ENCODE results near the gene AMFR.
A peak's percentile ranks its signal among the peaks of the same experiment; 100 is the strongest.

The AMFR gene

GRCh38 chr16:56451753-56452689 lies 26.7 kb upstream of the AMFR start:
- H2AFZ ChIP-seq, result peak overlapping the region; percentile 95
- no peak for TF ChIP-seq CTCF (IDR thresholded peaks at IDR 0.05)
- H3K4me1 ChIP-seq, result peaks cover 9% of the 10 kb centered on the region
- H3K9me3 ChIP-seq (ENCODE audit: control insufficient read depth, low read length), result no peaks in the 10 kb centered on the region
- no peaks in the 10 kb centered on the region for H3K36me3 ChIP-seq (ENCODE audit: control insufficient read depth, insufficient read depth, low read length)
- H3K79me2 ChIP-seq, result peaks cover 32% of the 10 kb centered on the region
- peak overlapping the region; percentile 79 for H3K4me3 ChIP-seq (ENCODE audit: low read depth, low read length)
- H3K4me2 ChIP-seq (ENCODE audit: low read length), result peak overlapping the region; percentile 83
- peak overlapping the region; percentile 91 for H3K9ac ChIP-seq
- peak overlapping the region; percentile 82 for H3K27ac ChIP-seq
- no peaks in the 10 kb centered on the region for H3K27me3 ChIP-seq (ENCODE audit: control insufficient read depth, insufficient read depth, low read length)

- Histone ChIP-seq H3K4me1 (peaks cover 9% of the 10 kb centered on the region), H2AFZ (peak within 1 kb of the TSS; percentile 95), H3K4me3 (ENCODE audit: low read depth, low read length) (peak within 1 kb of the TSS; percentile 79), H3K79me2 (peaks cover 32% of the 10 kb centered on the region), H3K9ac (peak within 1 kb of the TSS; percentile 91), H3K36me3 (ENCODE audit: control insufficient read depth, insufficient read depth, low read length) (no peaks in the 10 kb centered on the region), H3K27me3 (ENCODE audit: control insufficient read depth, insufficient read depth, low read length) (no peaks in the 10 kb centered on the region), H3K27ac (peak within 1 kb of the TSS; percentile 82), H3K4me2 (ENCODE audit: low read length) (peak within 1 kb of the TSS; percentile 87), H3K9me3 (ENCODE audit: control insufficient read depth, low read length) (no peaks in the 10 kb centered on the region)
- no peak for TF ChIP-seq CTCF (IDR thresholded peaks at IDR 0.05)
Observed at GRCh38 chr16:56450986-56451752, 25.8 kb upstream of the AMFR start, which contains the start of the genes NUDT21 and OGFOD1. NUDT21 (minus strand) TSS chr16:56451332; CDS start chr16:56451202, 130 bp downstream. OGFOD1 (plus strand) TSS chr16:56451554; CDS start chr16:56451613, 59 bp downstream.

- no peak for TF ChIP-seq CTCF (IDR thresholded peaks at IDR 0.05)
- Histone ChIP-seq H3K9me3 (ENCODE audit: control insufficient read depth, low read length) (no peaks in the 10 kb centered on the region), H3K4me1 (peaks cover 9% of the 10 kb centered on the region), H3K79me2 (peaks cover 32% of the 10 kb centered on the region), H3K9ac (peak overlapping the region; percentile 91), H3K4me2 (ENCODE audit: low read length) (peak overlapping the region; percentile 87), H2AFZ (peak overlapping the region; percentile 95), H3K27me3 (ENCODE audit: control insufficient read depth, insufficient read depth, low read length) (no peaks in the 10 kb centered on the region), H3K4me3 (ENCODE audit: low read depth, low read length) (peak overlapping the region; percentile 79), H3K36me3 (ENCODE audit: control insufficient read depth, insufficient read depth, low read length) (no peaks in the 10 kb centered on the region), H3K27ac (peak overlapping the region; percentile 82)
Observed at GRCh38 chr16:56450275-56450985, 25.1 kb upstream of the AMFR start.

- H3K9me3 ChIP-seq (ENCODE audit: control insufficient read depth, low read length), result no peaks in the 10 kb centered on the region
- H3K4me1 ChIP-seq, result peaks cover 9% of the 10 kb centered on the region
- H3K27me3 ChIP-seq (ENCODE audit: control insufficient read depth, insufficient read depth, low read length), result no peaks in the 10 kb centered on the region
- TF ChIP-seq CTCF (IDR thresholded peaks at IDR 0.05), result no peak
- no peak overlapping the region for H2AFZ ChIP-seq
- no peak overlapping the region for H3K4me2 ChIP-seq (ENCODE audit: low read length)
- H3K4me3 ChIP-seq (ENCODE audit: low read depth, low read length), result no peak overlapping the region
- H3K79me2 ChIP-seq, result peaks cover 36% of the 10 kb centered on the region
- H3K9ac ChIP-seq, result no peak overlapping the region
- H3K27ac ChIP-seq, result no peak overlapping the region
- H3K36me3 ChIP-seq (ENCODE audit: control insufficient read depth, insufficient read depth, low read length), result no peaks in the 10 kb centered on the region
Observed at GRCh38 chr16:56448005-56448404, 22.7 kb upstream of the AMFR start.

Measured in parathyroid adenoma (tissue), 2 donors.